ENCODE measurements around the gene MSI2. TPM values are rescaled to one million over a fixed set of nuclear protein-coding genes. Genes with fewer than 3 reads are reported as not detected.

MSI2 gene
- polyA plus RNA-seq, 1 experiment: 9.2 TPM

- POLR2A ChIA-PET: no interaction called here
- Histone ChIP-seq H3K4me3 (ENCODE audit: low read depth, low read length) (no peak overlapping the region), H3K36me3 (ENCODE audit: control insufficient read depth, insufficient read depth, low read length) (no peaks in the 10 kb centered on the region), H3K27me3 (ENCODE audit: control insufficient read depth, insufficient read depth, low read length) (peaks cover 3% of the 10 kb centered on the region)
- no peak for TF ChIP-seq CTCF (IDR thresholded peaks at IDR 0.05; ENCODE audit: insufficient read depth, low read depth, low read length)
- CTCF ChIA-PET: no interaction called here
- no peak for DNase-seq (ENCODE audit: low read depth)
Measured at GRCh38 chr17:57235124-57235523, 21.2 kb upstream of the MSI2 start.

- Histone ChIP-seq H3K27me3 (ENCODE audit: control insufficient read depth, insufficient read depth, low read length) (peaks cover 3% of the 10 kb centered on the region), H3K36me3 (ENCODE audit: control insufficient read depth, insufficient read depth, low read length) (no peaks in the 10 kb centered on the region), H3K4me3 (ENCODE audit: low read depth, low read length) (no peak overlapping the region)
- DNase-seq (ENCODE audit: low read depth): no peak
- TF ChIP-seq CTCF (IDR thresholded peaks at IDR 0.05; ENCODE audit: insufficient read depth, low read depth, low read length): no peak
- ChIA-PET POLR2A (no interaction called here), CTCF (interaction anchor here (0.6 to 1.3 kb wide), 3 partner anchors 435 to 521 kb away, joined by 3 to 5 read pairs (median 3); no protein-coding TSS in a partner anchor)
Measured at GRCh38 chr17:57236686-57237299, 19.5 kb upstream of the MSI2 start.

GRCh38 chr17:57240648-57241047 lies 15.7 kb upstream of the MSI2 start:
- Histone ChIP-seq H3K27me3 (ENCODE audit: control insufficient read depth, insufficient read depth, low read length) (peaks cover 2% of the 10 kb centered on the region), H3K4me3 (ENCODE audit: low read depth, low read length) (no peak overlapping the region), H3K36me3 (ENCODE audit: control insufficient read depth, insufficient read depth, low read length) (no peaks in the 10 kb centered on the region)
- POLR2A ChIA-PET: no interaction called here
- no peak for DNase-seq (ENCODE audit: low read depth)
- CTCF ChIA-PET: interaction anchor here (1.4 kb wide), 1 partner anchor 507 kb away, joined by 4 read pairs; no protein-coding TSS in a partner anchor
- no peak for TF ChIP-seq CTCF (IDR thresholded peaks at IDR 0.05; ENCODE audit: insufficient read depth, low read depth, low read length)

- CTCF ChIA-PET: interaction anchor here (0.6 to 3.7 kb wide), 12 partner anchors 11 to 504 kb away, joined by 3 to 59 read pairs (median 13); partner anchors contain the start of gene CCDC182
- no peak overlapping the region for H3K4me3 ChIP-seq (ENCODE audit: low read depth, low read length)
- no peak for DNase-seq (ENCODE audit: low read depth)
- peaks cover 2% of the 10 kb centered on the region for H3K27me3 ChIP-seq (ENCODE audit: control insufficient read depth, insufficient read depth, low read length)
- no peaks in the 10 kb centered on the region for H3K36me3 ChIP-seq (ENCODE audit: control insufficient read depth, insufficient read depth, low read length)
- POLR2A ChIA-PET: interaction anchor here (0.5 kb wide), 1 partner anchor 490 kb away, joined by 4 read pairs; no protein-coding TSS in a partner anchor
- no peak for TF ChIP-seq CTCF (IDR thresholded peaks at IDR 0.05; ENCODE audit: insufficient read depth, low read depth, low read length)
Measured at GRCh38 chr17:57242148-57242547, 14.2 kb upstream of the MSI2 start.

- H3K36me3 ChIP-seq (ENCODE audit: control insufficient read depth, insufficient read depth, low read length): no peaks in the 10 kb centered on the region
- peaks cover 2% of the 10 kb centered on the region for H3K27me3 ChIP-seq (ENCODE audit: control insufficient read depth, insufficient read depth, low read length)
- TF ChIP-seq CTCF (IDR thresholded peaks at IDR 0.05; ENCODE audit: insufficient read depth, low read depth, low read length): peak; percentile 100
- CTCF ChIA-PET: interaction anchor here (0.6 to 3.7 kb wide), 84 partner anchors 10 to 947 kb away, joined by 3 to 59 read pairs (median 5); partner anchors contain the start of genes CCDC182 and MSI2
- no peak for DNase-seq (ENCODE audit: low read depth)
- POLR2A ChIA-PET: no interaction called here
- H3K4me3 ChIP-seq (ENCODE audit: low read depth, low read length): no peak overlapping the region
Measured at GRCh38 chr17:57243171-57243622, 13.1 kb upstream of the MSI2 start.
